Muscle layer of duodenum (tissue), 2 donors: ENCODE results near the gene HGS.
"Not testable (repeated sequence)": the region's sequence is repeated elsewhere in the genome, so short reads cannot be mapped to it uniquely, and the experiment has no call there.

Source experiments
- H3K27ac ChIP-seq: one replicate; pipeline ENCODE4 v1.7.0; 2013; ENCODE audit warnings: mild to moderate bottlenecking, low read length
- H3K27me3 ChIP-seq: one replicate; pipeline ENCODE4 v1.7.0; 2013; ENCODE audit warnings: low read depth, mild to moderate bottlenecking, control low read depth, low read length
- H3K36me3 ChIP-seq, 2 donors: one replicate each; pipeline ENCODE4 v1.7.0; 2013; ENCODE audit warnings: low read length in 2 of 2, control low read depth in 1 of 2, mild to moderate bottlenecking in 1 of 2; ENCODE audit not compliant: insufficient read depth in 2 of 2, control insufficient read depth in 1 of 2
- H3K4me1 ChIP-seq, 2 donors: one replicate each; pipeline ENCODE4 v1.7.0; 2013; ENCODE audit warnings: low read length in 2 of 2, mild to moderate bottlenecking in 2 of 2, control low read depth in 1 of 2, moderate library complexity in 1 of 2; ENCODE audit not compliant: insufficient read depth in 2 of 2, control insufficient read depth in 1 of 2
- H3K4me3 ChIP-seq, 2 donors: one replicate each; pipeline ENCODE4 v1.7.0; 2013; ENCODE audit warnings: low read length in 2 of 2, low read depth in 1 of 2, mild to moderate bottlenecking in 1 of 2
- H3K9me3 ChIP-seq, 2 donors: one replicate each; pipeline ENCODE4 v1.7.0; 2013; ENCODE audit warnings: low read length in 2 of 2, control low read depth in 1 of 2, mild to moderate bottlenecking in 1 of 2; ENCODE audit not compliant: control insufficient read depth in 1 of 2
- donor health status: healthy.

Gene HGS

GRCh38 chr17:81675515-81676221, 8.1 kb upstream of the HGS start:
- not testable (repeated sequence) for H3K27ac ChIP-seq, H3K4me3 ChIP-seq, H3K4me1 ChIP-seq, H3K27me3 ChIP-seq, H3K9me3 ChIP-seq
- peaks cover 8 to 45% of the 10 kb centered on the region in 2 donors for H3K36me3 ChIP-seq

- no peak overlapping the region for H3K4me3 ChIP-seq
- H3K36me3 ChIP-seq: peaks cover 8 to 38% of the 10 kb centered on the region in 2 donors
- H3K9me3 ChIP-seq: no peaks in the 10 kb centered on the region
- H3K4me1 ChIP-seq: no peaks in the 10 kb centered on the region
- no peaks in the 10 kb centered on the region for H3K27me3 ChIP-seq
- no peak overlapping the region for H3K27ac ChIP-seq
Observed at GRCh38 chr17:81676906-81677305, 6.9 kb upstream of the HGS start.

GRCh38 chr17:81680150-81680549, 3.7 kb upstream of the HGS start:
- Histone ChIP-seq H3K4me1 (peaks cover 7 to 20% of the 10 kb centered on the region in 2 donors), H3K27ac (no peak overlapping the region), H3K36me3 (peaks cover 0 to 17% of the 10 kb centered on the region in 2 donors), H3K27me3 (no peaks in the 10 kb centered on the region), H3K4me3 (no peak overlapping the region), H3K9me3 (no peaks in the 10 kb centered on the region)

- no peaks in the 10 kb centered on the region for H3K27me3 ChIP-seq
- no peak overlapping the region for H3K4me3 ChIP-seq
- no peak overlapping the region for H3K27ac ChIP-seq
- peaks cover 6 to 23% of the 10 kb centered on the region in 2 donors for H3K36me3 ChIP-seq
- H3K9me3 ChIP-seq: no peaks in the 10 kb centered on the region
- peaks cover 9 to 25% of the 10 kb centered on the region in 2 donors for H3K4me1 ChIP-seq
Observed at GRCh38 chr17:81681672-81682071, 2.1 kb upstream of the HGS start.

- H3K4me3 ChIP-seq: peak overlapping the region; percentile 81 to 82
- H3K9me3 ChIP-seq: no peaks in the 10 kb centered on the region
- H3K27ac ChIP-seq: peak overlapping the region; percentile 56
- H3K27me3 ChIP-seq: no peaks in the 10 kb centered on the region
- H3K36me3 ChIP-seq: peaks cover 14 to 33% of the 10 kb centered on the region in 2 donors
- H3K4me1 ChIP-seq: peaks cover 9 to 25% of the 10 kb centered on the region in 2 donors
Observed at GRCh38 chr17:81682565-81683207, 1.1 kb upstream of the HGS start.

- peaks cover 15 to 38% of the 10 kb centered on the region in 2 donors for H3K36me3 ChIP-seq
- peaks cover 9 to 25% of the 10 kb centered on the region in 2 donors for H3K4me1 ChIP-seq
- no peaks in the 10 kb centered on the region for H3K9me3 ChIP-seq
- no peaks in the 10 kb centered on the region for H3K27me3 ChIP-seq
- H3K4me3 ChIP-seq: peak overlapping the region; percentile 81 to 82
- peak overlapping the region; percentile 56 for H3K27ac ChIP-seq
Observed at GRCh38 chr17:81683208-81683583, 615 bp upstream of the HGS start.

GRCh38 chr17:81684442-81684911, 666 bp downstream of the HGS start:
- H3K27me3 ChIP-seq: no peaks in the 10 kb centered on the region
- H3K36me3 ChIP-seq: peaks cover 25 to 50% of the 10 kb centered on the region in 2 donors
- H3K4me1 ChIP-seq: peaks cover 9 to 25% of the 10 kb centered on the region in 2 donors
- peak overlapping the region; percentile 81 to 82 for H3K4me3 ChIP-seq
- no peaks in the 10 kb centered on the region for H3K9me3 ChIP-seq
- H3K27ac ChIP-seq: peak overlapping the region; percentile 53

- H3K4me1 ChIP-seq: peaks cover 9 to 25% of the 10 kb centered on the region in 2 donors
- peaks cover 25 to 50% of the 10 kb centered on the region in 2 donors for H3K36me3 ChIP-seq
- peak overlapping the region; percentile 53 for H3K27ac ChIP-seq
- no peaks in the 10 kb centered on the region for H3K27me3 ChIP-seq
- no peaks in the 10 kb centered on the region for H3K9me3 ChIP-seq
- H3K4me3 ChIP-seq: peak overlapping the region; percentile 81 to 82
Observed at GRCh38 chr17:81685108-81685507, 1.3 kb downstream of the HGS start.

GRCh38 chr17:81686614-81687013, 2.8 kb downstream of the HGS start:
- no peak overlapping the region for H3K27ac ChIP-seq
- no peak overlapping the region for H3K4me3 ChIP-seq
- peaks cover 9 to 25% of the 10 kb centered on the region in 2 donors for H3K4me1 ChIP-seq
- H3K36me3 ChIP-seq: peaks cover 33 to 60% of the 10 kb centered on the region in 2 donors
- H3K27me3 ChIP-seq: no peaks in the 10 kb centered on the region
- no peaks in the 10 kb centered on the region for H3K9me3 ChIP-seq

- H3K27ac ChIP-seq: no peak overlapping the region
- no peaks in the 10 kb centered on the region for H3K9me3 ChIP-seq
- peaks cover 39 to 72% of the 10 kb centered on the region in 2 donors for H3K36me3 ChIP-seq
- H3K4me3 ChIP-seq: no peak overlapping the region
- peaks cover 9 to 16% of the 10 kb centered on the region in 2 donors for H3K4me1 ChIP-seq
- H3K27me3 ChIP-seq: no peaks in the 10 kb centered on the region
Observed at GRCh38 chr17:81687770-81688541, 4.1 kb downstream of the HGS start.

GRCh38 chr17:81688616-81689015, 4.8 kb downstream of the HGS start:
- Histone ChIP-seq H3K36me3 (peaks cover 39 to 78% of the 10 kb centered on the region in 2 donors), H3K4me1 (peaks cover 9 to 13% of the 10 kb centered on the region in 2 donors), H3K27ac (no peak overlapping the region), H3K27me3 (no peaks in the 10 kb centered on the region), H3K4me3 (no peak overlapping the region), H3K9me3 (no peaks in the 10 kb centered on the region)
